Parathyroid adenoma (tissue), 2 donors: ENCODE results near the gene FHOD3.

ENCODE experiments used
- H2AFZ ChIP-seq: fragments of 300-600 bp; sonication (generic); one replicate; pipeline ENCODE4 v1.7.0; 2017; ENCODE audit warnings: antibody characterized with exemption, mild to moderate bottlenecking
- H3K27ac ChIP-seq: fragments of 300-600 bp; sonication (generic); one replicate; pipeline ENCODE4 v1.7.0; 2017
- H3K27me3 ChIP-seq: fragments of 300-600 bp; sonication (generic); one replicate; pipeline ENCODE4 v1.7.0; 2017; ENCODE audit warnings: low read length; ENCODE audit not compliant: control insufficient read depth, insufficient read depth
- H3K36me3 ChIP-seq: fragments of 300-600 bp; sonication (generic); one replicate; pipeline ENCODE4 v1.7.0; 2017; ENCODE audit warnings: low read length; ENCODE audit not compliant: control insufficient read depth, insufficient read depth
- H3K4me1 ChIP-seq: fragments of 300-600 bp; sonication (generic); one replicate; pipeline ENCODE4 v1.7.0; 2017; ENCODE audit warnings: control low read depth
- H3K4me2 ChIP-seq: fragments of 300-600 bp; sonication (generic); one replicate; pipeline ENCODE4 v1.7.0; 2017; ENCODE audit warnings: low read length
- H3K4me3 ChIP-seq: fragments of 300-600 bp; sonication (generic); one replicate; pipeline ENCODE4 v1.7.0; 2017; ENCODE audit warnings: low read depth, low read length
- H3K79me2 ChIP-seq: fragments of 300-600 bp; sonication (generic); one replicate; pipeline ENCODE4 v1.7.0; 2017; ENCODE audit warnings: control low read depth
- H3K9ac ChIP-seq: fragments of 300-600 bp; sonication (generic); one replicate; pipeline ENCODE4 v1.7.0; 2017; ENCODE audit warnings: mild to moderate bottlenecking
- H3K9me3 ChIP-seq: fragments of 300-600 bp; sonication (generic); one replicate; pipeline ENCODE4 v1.7.0; 2017; ENCODE audit warnings: low read length; ENCODE audit not compliant: control insufficient read depth
- TF ChIP-seq, protein P1 (sequence below): fragments of 300-600 bp; sonication (generic); IDR thresholded peaks from one replicate; pipeline ENCODE4 v1.7.0; 2017; ENCODE audit warnings: antibody characterized with exemption, mild to moderate bottlenecking
- donor health status: primary hyperparathyroidism.

FHOD3 gene

DNA sequence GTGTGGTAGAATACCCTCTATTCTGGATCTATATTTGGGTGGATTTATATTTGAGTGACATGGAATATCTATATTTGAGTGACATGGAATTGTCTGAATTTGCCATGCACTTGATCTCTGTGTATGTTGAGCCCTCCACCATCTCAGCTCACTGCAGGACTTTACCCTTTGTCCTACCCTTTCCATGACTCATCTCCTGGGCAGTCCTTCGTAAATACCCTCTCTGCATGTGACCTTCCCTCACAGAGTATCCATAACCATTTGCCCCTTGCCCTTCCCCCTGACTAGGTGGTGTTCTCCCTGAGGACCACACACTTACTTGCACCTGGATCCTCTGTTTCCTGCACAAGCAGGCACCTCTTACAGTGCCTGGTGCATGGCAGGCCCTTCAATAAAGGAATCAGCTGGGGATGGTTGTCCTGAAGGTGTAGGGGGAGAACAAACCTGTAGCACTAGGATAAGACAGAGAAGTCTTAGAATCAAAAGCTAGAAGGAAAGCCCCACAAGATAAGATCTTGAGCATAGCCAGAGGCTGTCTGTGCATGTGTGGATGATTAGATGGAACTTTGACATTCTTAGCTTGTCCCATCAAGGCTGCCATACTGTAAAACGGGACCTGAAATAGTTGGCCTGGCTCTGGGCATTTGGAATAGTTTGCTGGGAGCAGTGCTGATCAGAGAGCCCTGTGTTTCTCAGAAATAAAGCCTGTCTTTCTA, 230.4 kb downstream of the FHOD3 start:
- H2AFZ ChIP-seq: no peak overlapping the region
- H3K9me3 ChIP-seq: no peaks in the 10 kb centered on the region
- TF ChIP-seq, protein P1, sequence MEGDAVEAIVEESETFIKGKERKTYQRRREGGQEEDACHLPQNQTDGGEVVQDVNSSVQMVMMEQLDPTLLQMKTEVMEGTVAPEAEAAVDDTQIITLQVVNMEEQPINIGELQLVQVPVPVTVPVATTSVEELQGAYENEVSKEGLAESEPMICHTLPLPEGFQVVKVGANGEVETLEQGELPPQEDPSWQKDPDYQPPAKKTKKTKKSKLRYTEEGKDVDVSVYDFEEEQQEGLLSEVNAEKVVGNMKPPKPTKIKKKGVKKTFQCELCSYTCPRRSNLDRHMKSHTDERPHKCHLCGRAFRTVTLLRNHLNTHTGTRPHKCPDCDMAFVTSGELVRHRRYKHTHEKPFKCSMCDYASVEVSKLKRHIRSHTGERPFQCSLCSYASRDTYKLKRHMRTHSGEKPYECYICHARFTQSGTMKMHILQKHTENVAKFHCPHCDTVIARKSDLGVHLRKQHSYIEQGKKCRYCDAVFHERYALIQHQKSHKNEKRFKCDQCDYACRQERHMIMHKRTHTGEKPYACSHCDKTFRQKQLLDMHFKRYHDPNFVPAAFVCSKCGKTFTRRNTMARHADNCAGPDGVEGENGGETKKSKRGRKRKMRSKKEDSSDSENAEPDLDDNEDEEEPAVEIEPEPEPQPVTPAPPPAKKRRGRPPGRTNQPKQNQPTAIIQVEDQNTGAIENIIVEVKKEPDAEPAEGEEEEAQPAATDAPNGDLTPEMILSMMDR: no peak
- H3K36me3 ChIP-seq: no peaks in the 10 kb centered on the region
- no peak overlapping the region for H3K9ac ChIP-seq
- no peak overlapping the region for H3K4me3 ChIP-seq
- no peaks in the 10 kb centered on the region for H3K79me2 ChIP-seq
- no peak overlapping the region for H3K27ac ChIP-seq
- H3K4me1 ChIP-seq: no peaks in the 10 kb centered on the region
- H3K4me2 ChIP-seq: no peak overlapping the region
- H3K27me3 ChIP-seq: no peaks in the 10 kb centered on the region

DNA sequence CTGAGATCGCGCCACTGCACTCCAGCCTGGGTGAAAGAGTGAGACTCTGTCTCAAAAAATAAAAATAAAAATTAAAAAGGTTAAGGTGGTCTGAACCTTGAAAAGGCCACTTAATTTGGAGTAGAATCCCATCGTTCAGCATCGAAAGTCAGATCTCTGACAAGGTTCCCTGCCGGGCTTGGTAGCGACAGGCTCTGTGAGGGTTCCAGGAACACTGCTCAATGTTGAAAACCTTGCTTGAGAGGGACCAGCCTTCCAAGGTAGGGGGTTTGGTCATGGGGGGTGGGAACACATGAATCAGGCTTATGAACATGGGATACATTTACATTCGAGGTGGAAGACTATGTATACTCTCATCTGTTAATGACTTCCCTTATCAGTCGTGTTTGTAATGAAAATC, 232.2 kb downstream of the FHOD3 start:
- Histone ChIP-seq H2AFZ (no peak overlapping the region), H3K9me3 (no peaks in the 10 kb centered on the region), H3K4me3 (no peak overlapping the region), H3K79me2 (no peaks in the 10 kb centered on the region), H3K27ac (no peak overlapping the region), H3K27me3 (no peaks in the 10 kb centered on the region), H3K9ac (no peak overlapping the region), H3K4me2 (no peak overlapping the region), H3K4me1 (no peaks in the 10 kb centered on the region), H3K36me3 (no peaks in the 10 kb centered on the region)
- TF ChIP-seq, protein P1: no peak

DNA sequence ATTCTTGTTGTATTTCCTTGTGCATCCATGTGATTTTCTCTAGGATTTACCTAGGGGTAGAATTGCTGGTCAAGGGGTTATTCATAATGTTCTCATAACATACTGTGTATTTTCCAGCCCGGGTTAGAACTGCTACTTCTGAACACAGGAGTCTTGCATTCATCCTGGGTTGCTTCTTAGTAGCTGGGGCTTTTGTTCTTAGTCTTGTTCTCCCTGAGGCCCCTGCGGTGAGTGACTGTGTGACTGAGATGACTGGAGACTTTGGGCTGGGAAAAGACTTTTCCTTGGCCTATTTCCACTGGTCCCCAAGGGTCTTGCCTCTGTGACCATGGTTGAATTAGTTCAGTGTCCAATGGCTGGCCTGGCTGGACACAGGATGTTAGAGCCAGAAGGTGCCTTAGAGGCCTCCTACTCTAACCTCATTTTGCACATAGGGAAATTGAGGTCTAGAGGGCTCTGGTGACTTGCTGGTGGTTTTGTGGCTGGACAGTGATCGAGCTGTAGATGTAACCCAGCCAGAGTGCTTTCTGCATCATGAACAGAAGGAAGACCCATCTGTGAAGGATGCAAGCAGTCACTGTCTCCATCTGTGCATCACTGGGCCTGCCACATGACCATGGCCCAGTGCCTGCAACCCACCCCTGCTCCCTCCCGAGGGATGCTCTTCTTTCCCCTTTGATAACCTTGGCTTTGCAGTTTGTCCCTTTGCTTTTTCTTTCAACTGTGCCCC, 233.3 kb downstream of the FHOD3 start:
- Histone ChIP-seq H3K9ac (no peak overlapping the region), H3K36me3 (no peaks in the 10 kb centered on the region), H3K9me3 (no peaks in the 10 kb centered on the region), H3K4me1 (no peaks in the 10 kb centered on the region), H2AFZ (no peak overlapping the region), H3K4me2 (no peak overlapping the region), H3K27me3 (no peaks in the 10 kb centered on the region), H3K79me2 (no peaks in the 10 kb centered on the region), H3K27ac (no peak overlapping the region), H3K4me3 (no peak overlapping the region)
- TF ChIP-seq, protein P1: no peak

DNA sequence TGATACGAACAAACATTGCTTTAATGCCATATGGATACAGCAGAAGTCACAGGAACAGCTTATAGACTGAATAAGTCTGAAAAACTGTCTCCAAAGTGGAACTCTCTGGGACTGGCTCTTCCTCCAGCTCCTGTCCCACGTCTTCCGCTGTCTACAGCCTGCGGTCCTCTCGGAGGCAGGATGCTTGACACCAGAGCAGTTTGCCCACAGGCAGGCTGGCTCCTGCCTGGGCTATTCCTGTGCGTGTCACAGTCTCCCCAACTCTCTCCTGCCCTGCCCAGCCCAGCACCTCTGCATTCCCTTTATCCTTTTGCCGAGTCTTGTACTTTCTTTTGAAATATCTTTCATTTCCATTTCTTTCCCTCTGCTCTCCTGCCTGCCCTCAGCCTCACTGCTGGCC, 234.1 kb downstream of the FHOD3 start:
- no peak overlapping the region for H3K4me3 ChIP-seq
- H3K9ac ChIP-seq: no peak overlapping the region
- H3K27me3 ChIP-seq: no peaks in the 10 kb centered on the region
- H3K36me3 ChIP-seq: no peaks in the 10 kb centered on the region
- no peak overlapping the region for H3K27ac ChIP-seq
- no peaks in the 10 kb centered on the region for H3K9me3 ChIP-seq
- no peak overlapping the region for H2AFZ ChIP-seq
- H3K4me2 ChIP-seq: no peak overlapping the region
- H3K4me1 ChIP-seq: no peaks in the 10 kb centered on the region
- no peaks in the 10 kb centered on the region for H3K79me2 ChIP-seq
- TF ChIP-seq, protein P1: no peak
